NT2/D1 (cell line): ENCODE results near the gene OGN.

Experiments used
- SUZ12 ChIP-seq: IDR thresholded peaks from 2 replicates; pipeline ENCODE4 v1.6.1; 2011; ENCODE audit not compliant: insufficient read length, insufficient read depth; ENCODE audit errors: extremely low read depth
- YY1 ChIP-seq: IDR thresholded peaks from 2 replicates; pipeline ENCODE4 v1.6.1; 2011; ENCODE audit not compliant: insufficient read length, insufficient read depth
- ZNF274 ChIP-seq: IDR thresholded peaks from 2 replicates; pipeline ENCODE4 v1.6.1; 2011; ENCODE audit warnings: mild to moderate bottlenecking, low read depth, low read length

GRCh38 chr9:92377876-92378275 lies 26.5 kb downstream of the OGN start:
- no peak for TF ChIP-seq SUZ12
- TF ChIP-seq YY1 = no peak
- no peak for TF ChIP-seq ZNF274
